Neural cell (in vitro differentiated cells): ENCODE data around the gene STXBP4. TPM values are rescaled to one million over a fixed set of nuclear protein-coding genes. Genes with fewer than 3 reads are reported as not detected.

Experiments used
- H2AFZ ChIP-seq: fragments of 200-600, 300-800 bp; sonication (generic), shearing (Covaris generic); 2 replicates; pipeline ENCODE4 v1.6.0; 2014; ENCODE audit warnings: low read depth, mild to moderate bottlenecking, antibody characterized with exemption, low read length, moderate library complexity
- H3F3A ChIP-seq: fragments of 200-600 bp; shearing (Covaris generic); 2 replicates; pipeline ENCODE4 v1.6.1; 2016; ENCODE audit warnings: mild to moderate bottlenecking, moderate library complexity, mixed read lengths, antibody characterized with exemption, low read length; ENCODE audit not compliant: insufficient read depth, poor library complexity, severe bottlenecking
- H3K27ac ChIP-seq: fragments of 200-600, 300-800 bp; sonication (generic), shearing (Covaris generic); 2 replicates; pipeline ENCODE4 v1.5.1; 2014; ENCODE audit warnings: mild to moderate bottlenecking, low read length, moderate library complexity
- H3K27me3 ChIP-seq: fragments of 300-800, 200-600 bp; sonication (generic), shearing (Covaris generic); 2 replicates; pipeline ENCODE4 v1.6.0; 2014; ENCODE audit warnings: mild to moderate bottlenecking, low read depth, low read length, moderate library complexity; ENCODE audit not compliant: insufficient read depth
- H3K36me3 ChIP-seq: fragments of 300-800, 200-600 bp; sonication (generic), shearing (Covaris generic); 2 replicates; pipeline ENCODE4 v1.5.1; 2014; ENCODE audit warnings: mild to moderate bottlenecking, antibody characterized with exemption, low read length, moderate library complexity; ENCODE audit not compliant: insufficient read depth
- H3K4me2 ChIP-seq: fragments of 300-800, 200-600 bp; sonication (generic), shearing (Covaris generic); 2 replicates; pipeline ENCODE4 v1.6.0; 2014; ENCODE audit warnings: mild to moderate bottlenecking, low read length
- H3K4me3 ChIP-seq: fragments of 300-800, 200-600 bp; sonication (generic), shearing (Covaris generic); 2 replicates; pipeline ENCODE4 v1.5.1; 2014; ENCODE audit warnings: mild to moderate bottlenecking, low read length, moderate library complexity
- H3K79me2 ChIP-seq: fragments of 200-600 bp; shearing (Covaris generic); replicated peaks from 2 replicates; pipeline ENCODE4 v1.6.0; 2014; ENCODE audit warnings: mild to moderate bottlenecking, low read length, moderate library complexity; ENCODE audit not compliant: insufficient read depth
- H3K9ac ChIP-seq: fragments of 300-800, 200-600 bp; sonication (generic), shearing (Covaris generic); 2 replicates; pipeline ENCODE4 v1.6.1; 2016; ENCODE audit warnings: mild to moderate bottlenecking, low read length, mixed read lengths
- H3K9me2 ChIP-seq: fragments of 200-600 bp; shearing (Covaris generic); 2 replicates; pipeline ENCODE4 v1.6.1; 2016; ENCODE audit warnings: mild to moderate bottlenecking, low read length, mixed read lengths; ENCODE audit not compliant: insufficient read depth
- H3K9me3 ChIP-seq: fragments of 200-600, 300-800 bp; sonication (generic), shearing (Covaris generic); 2 replicates; pipeline ENCODE4 v1.6.1; 2016; ENCODE audit warnings: mild to moderate bottlenecking, mixed run types, low read length, moderate library complexity, mixed read lengths
- H4K20me1 ChIP-seq: fragments of 200-600 bp; shearing (Covaris generic); 2 replicates; pipeline ENCODE4 v1.6.1; 2016; ENCODE audit warnings: mild to moderate bottlenecking, mixed run types; ENCODE audit not compliant: insufficient read depth
- CTCF ChIP-seq: fragments of 450-650 bp; IDR thresholded peaks from 2 replicates; pipeline ENCODE4 v1.5.1; 2014; ENCODE audit warnings: antibody characterized with exemption, mild to moderate bottlenecking, moderate library complexity; ENCODE audit not compliant: poor library complexity, severe bottlenecking
- EP300 ChIP-seq: fragments of 450-650 bp; conservative IDR thresholded peaks from 2 replicates; pipeline ENCODE4 v1.6.1; 2014; ENCODE audit warnings: antibody characterized with exemption, mild to moderate bottlenecking, moderate library complexity; ENCODE audit not compliant: poor library complexity, severe bottlenecking
- EZH2 ChIP-seq: fragments of 200-600, 300-800 bp; shearing (Covaris generic), sonication (generic); IDR thresholded peaks from 2 replicates; pipeline ENCODE4 v1.6.1; 2014; ENCODE audit warnings: antibody characterized with exemption, low read length, borderline replicate concordance, mild to moderate bottlenecking; ENCODE audit not compliant: insufficient read depth, poor library complexity, severe bottlenecking
- MXI1 ChIP-seq: fragments of 450-650 bp; conservative IDR thresholded peaks from 2 replicates; pipeline ENCODE4 v1.6.1; 2014; ENCODE audit warnings: antibody characterized with exemption, mild to moderate bottlenecking; ENCODE audit not compliant: poor library complexity, severe bottlenecking
- POLR2AphosphoS5 ChIP-seq: IDR thresholded peaks from 2 replicates; pipeline ENCODE4 v1.6.1; 2012
- RAD21 ChIP-seq: fragments of 450-650 bp; conservative IDR thresholded peaks from 2 replicates; pipeline ENCODE4 v1.6.1; 2014; ENCODE audit warnings: antibody characterized with exemption, mild to moderate bottlenecking, moderate library complexity
- REST ChIP-seq: IDR thresholded peaks from 2 replicates; pipeline ENCODE4 v1.6.1; 2012; ENCODE audit warnings: borderline replicate concordance
- SMC3 ChIP-seq: fragments of 450-650 bp; conservative IDR thresholded peaks from 2 replicates; pipeline ENCODE4 v1.6.1; 2014; ENCODE audit warnings: antibody characterized with exemption, mild to moderate bottlenecking, moderate library complexity; ENCODE audit not compliant: poor library complexity
- TAF1 ChIP-seq: IDR thresholded peaks from 2 replicates; pipeline ENCODE4 v1.6.1; 2012; ENCODE audit warnings: low read depth
- polyA plus RNA-seq: library from polyadenylated mRNA; depleted of rRNA; stranded (reverse); fragments of >200 nt; gene quantifications from 2 replicates; pipeline ENCODE4 v1.2.3, GENCODE V29; 2014

The STXBP4 gene
- polyA plus RNA-seq, 1 donor from 2014 or later: 8.1 TPM

GRCh38 chr17:55160501-55160900 is 191.9 kb downstream of the STXBP4 start:
- H3K4me3 ChIP-seq: no peak overlapping the region
- H3K79me2 ChIP-seq: no peaks in the 10 kb centered on the region
- H3F3A ChIP-seq: no peaks in the 10 kb centered on the region
- H3K9me2 ChIP-seq: no peaks in the 10 kb centered on the region
- H3K27me3 ChIP-seq: no peaks in the 10 kb centered on the region
- no peak overlapping the region for H3K9ac ChIP-seq
- H2AFZ ChIP-seq: no peak overlapping the region
- H3K27ac ChIP-seq: no peak overlapping the region
- H3K4me2 ChIP-seq: no peak overlapping the region
- no peaks in the 10 kb centered on the region for H3K9me3 ChIP-seq
- TF ChIP-seq EZH2 (no peak), POLR2AphosphoS5 (no peak), MXI1 (no peak), CTCF (no peak), EP300 (no peak), RAD21 (no peak), SMC3 (no peak), TAF1 (no peak), REST (no peak)
- no peaks in the 10 kb centered on the region for H4K20me1 ChIP-seq
- H3K36me3 ChIP-seq: no peaks in the 10 kb centered on the region

GRCh38 chr17:55161935-55162555 is 193.5 kb downstream of the STXBP4 start:
- no peaks in the 10 kb centered on the region for H3K79me2 ChIP-seq
- H4K20me1 ChIP-seq: no peaks in the 10 kb centered on the region
- TF ChIP-seq MXI1 (no peak), RAD21 (no peak), CTCF (no peak), REST (no peak), POLR2AphosphoS5 (no peak), EP300 (no peak), EZH2 (no peak), SMC3 (no peak)
- H3K9ac ChIP-seq: no peak overlapping the region
- H3K27me3 ChIP-seq: no peaks in the 10 kb centered on the region
- H3K9me3 ChIP-seq: no peaks in the 10 kb centered on the region
- no peaks in the 10 kb centered on the region for H3K9me2 ChIP-seq
- H3K4me3 ChIP-seq: no peak overlapping the region
- no peak overlapping the region for H2AFZ ChIP-seq
- no peaks in the 10 kb centered on the region for H3K36me3 ChIP-seq
- H3K4me2 ChIP-seq: no peak overlapping the region
- no peak overlapping the region for H3K27ac ChIP-seq
- no peaks in the 10 kb centered on the region for H3F3A ChIP-seq
